IMR-90 (cell line): Measurements from ENCODE around the gene PTH2. TPM values are rescaled to one million over a fixed set of nuclear protein-coding genes. Genes with fewer than 3 reads are reported as not detected.

Experiments
- ATAC-seq: fragments of 200-7000 bp; cut with Tn5 transposase; 2 replicates; pipeline ENCODE4 v1.9.1; 2020; ENCODE audit warnings: low read depth, mild to moderate bottlenecking, moderate library complexity
- BruUV-seq: library from RNA; stranded (reverse); fragments of 400-500 nt; replicated peaks from 2 replicates; lab custom pipeline; 2021; lab: Mats Ljungman, UMichigan
- CTCF ChIA-PET: fragments of 300-600 bp; formaldehyde crosslinking; extraction: SDS; loops from one replicate; lab custom pipeline; 2021; ENCODE audit warnings: antibody characterized with exemption; lab: Yijun Ruan, JAX
- POLR2A ChIA-PET: fragments of 300-600 bp; sonication (Branson Sonifier 250); formaldehyde crosslinking; loops from one replicate; lab custom pipeline; 2022; ENCODE audit warnings: antibody characterized with exemption; ENCODE audit not compliant: unreplicated experiment; lab: Charles Lee
- DNase-seq: peaks from one replicate; pipeline ENCODE4 v3.0.0; 2013
- H2AFZ ChIP-seq: replicated peaks from 2 replicates; pipeline ENCODE3; 2013; ENCODE audit warnings: low read length, mild to moderate bottlenecking; ENCODE audit not compliant: poor library complexity
- H2AK5ac ChIP-seq: 2 replicates; pipeline ENCODE4 v1.6.1; 2013; ENCODE audit warnings: low read depth, low read length, inconsistent platforms
- H2AK9ac ChIP-seq: replicated peaks from 2 replicates; pipeline ENCODE3; 2013; ENCODE audit warnings: mild to moderate bottlenecking, low read depth, low read length, moderate library complexity; ENCODE audit not compliant: poor library complexity
- H2BK120ac ChIP-seq: 2 replicates; pipeline ENCODE4 v1.6.1; 2013; ENCODE audit warnings: low read depth, low read length, inconsistent platforms
- H2BK15ac ChIP-seq: 3 replicates; pipeline ENCODE4 v1.6.1; 2013; ENCODE audit warnings: low read depth, low read length, inconsistent platforms
- H2BK20ac ChIP-seq: 2 replicates; pipeline ENCODE4 v1.6.1; 2013; ENCODE audit warnings: low read depth, mild to moderate bottlenecking, inconsistent platforms, low read length, moderate library complexity
- H2BK5ac ChIP-seq: 2 replicates; pipeline ENCODE4 v1.6.1; 2013; ENCODE audit warnings: mild to moderate bottlenecking, low read depth, low read length, inconsistent platforms; ENCODE audit not compliant: poor library complexity, severe bottlenecking
- H3K14ac ChIP-seq: replicated peaks from 2 replicates; pipeline ENCODE4 v1.6.1; 2013; ENCODE audit warnings: low read depth, low read length, inconsistent platforms
- H3K18ac ChIP-seq: 2 replicates; pipeline ENCODE4 v1.6.1; 2013; ENCODE audit warnings: low read depth, low read length, control low read depth
- H3K23ac ChIP-seq: 2 replicates; pipeline ENCODE4 v1.6.1; 2013; ENCODE audit warnings: low read depth, low read length, inconsistent platforms
- H3K27ac ChIP-seq: 2 replicates; pipeline ENCODE4 v1.5.1; 2013; ENCODE audit warnings: mild to moderate bottlenecking, control low read depth, low read length; ENCODE audit not compliant: insufficient read depth
- H3K27me3 ChIP-seq: 2 replicates; pipeline ENCODE4 v1.6.1; 2013; ENCODE audit warnings: low read length; ENCODE audit not compliant: control insufficient read depth, insufficient read depth
- H3K36me3 ChIP-seq: 2 replicates; pipeline ENCODE4 v1.6.1; 2013; ENCODE audit warnings: low read length, mixed read lengths; ENCODE audit not compliant: control insufficient read depth, insufficient read depth
- H3K4ac ChIP-seq: 2 replicates; pipeline ENCODE4 v1.6.1; 2013; ENCODE audit warnings: low read depth, low read length, inconsistent platforms
- H3K4me1 ChIP-seq: 2 replicates; pipeline ENCODE4 v1.6.1; 2013; ENCODE audit warnings: low read length, mixed read lengths; ENCODE audit not compliant: control insufficient read depth, insufficient read depth
- H3K4me2 ChIP-seq: 2 replicates; pipeline ENCODE4 v1.6.1; 2013; ENCODE audit warnings: low read depth, mild to moderate bottlenecking, control low read depth, low read length, moderate library complexity
- H3K4me3 ChIP-seq: 2 replicates; pipeline ENCODE4 v1.5.1; 2013; ENCODE audit warnings: low read depth, mild to moderate bottlenecking, control low read depth, low read length, moderate library complexity; ENCODE audit not compliant: insufficient read depth
- H3K56ac ChIP-seq: 2 replicates; pipeline ENCODE4 v1.6.1; 2013; ENCODE audit warnings: low read length, inconsistent platforms; ENCODE audit not compliant: insufficient read depth; ENCODE audit errors: extremely low read depth
- H3K79me1 ChIP-seq, 2 experiments: 2 replicates each; pipeline ENCODE4 v1.6.1; 2013; ENCODE audit warnings: low read length in 2 of 2, inconsistent platforms in 1 of 2, low read depth in 1 of 2
- H3K9ac ChIP-seq: 2 replicates; pipeline ENCODE4 v1.6.1; 2013; ENCODE audit warnings: low read depth, low read length, control low read depth
- H3K9me1 ChIP-seq: 2 replicates; pipeline ENCODE4 v1.6.1; 2013; ENCODE audit warnings: low read length, inconsistent platforms; ENCODE audit not compliant: insufficient read depth
- H3K9me3 ChIP-seq: 2 replicates; pipeline ENCODE4 v1.6.1; 2013; ENCODE audit warnings: low read length; ENCODE audit not compliant: control insufficient read depth, insufficient read depth
- H4K20me1 ChIP-seq: 2 replicates; pipeline ENCODE4 v1.6.1; 2013; ENCODE audit warnings: low read length, inconsistent platforms; ENCODE audit not compliant: insufficient read depth
- H4K5ac ChIP-seq: 2 replicates; pipeline ENCODE4 v1.6.1; 2013; ENCODE audit warnings: mild to moderate bottlenecking, low read depth, low read length, control low read depth
- H4K8ac ChIP-seq, 2 experiments: 2 replicates each; pipeline ENCODE4 v1.6.1; 2013; ENCODE audit warnings: low read depth in 2 of 2, low read length in 2 of 2, control low read depth in 1 of 2, inconsistent platforms in 1 of 2
- H4K91ac ChIP-seq: 2 replicates; pipeline ENCODE4 v1.6.1; 2013; ENCODE audit warnings: low read depth, low read length, inconsistent platforms; ENCODE audit not compliant: insufficient read depth
- CEBPB ChIP-seq: IDR thresholded peaks from 2 replicates; pipeline ENCODE4 v1.6.1; 2012; ENCODE audit warnings: low read depth, low read length, improper control_type of control experiment
- CHD1 ChIP-seq: IDR thresholded peaks from 2 replicates; pipeline ENCODE4 v1.6.1; 2012; ENCODE audit warnings: low read depth, low read length, improper control_type of control experiment
- CTCF ChIP-seq: conservative IDR thresholded peaks from 2 replicates; pipeline ENCODE4 v1.5.1; 2012; ENCODE audit warnings: mild to moderate bottlenecking, low read depth, low read length, improper control_type of control experiment
- ELK1 ChIP-seq: fragments of 150-350 bp; IDR thresholded peaks from 2 replicates; pipeline ENCODE4 v1.6.1; 2016; ENCODE audit warnings: low read depth, mild to moderate bottlenecking, low read length, moderate library complexity, borderline replicate concordance
- FOS ChIP-seq: fragments of 150-350 bp; IDR thresholded peaks from 2 replicates; pipeline ENCODE4 v1.6.1; 2016; ENCODE audit warnings: low read depth, low read length
- MAFK ChIP-seq: IDR thresholded peaks from 2 replicates; pipeline ENCODE4 v1.6.1; 2012; ENCODE audit warnings: low read depth, low read length, improper control_type of control experiment
- MXI1 ChIP-seq: IDR thresholded peaks from 2 replicates; pipeline ENCODE4 v1.6.1; 2012; ENCODE audit warnings: low read depth, mild to moderate bottlenecking, low read length, moderate library complexity, borderline replicate concordance
- NFE2L2 ChIP-seq: fragments of 150-350 bp; IDR thresholded peaks from 2 replicates; pipeline ENCODE4 v1.6.1; 2016; ENCODE audit warnings: low read depth, mild to moderate bottlenecking, low read length
- POLR2A ChIP-seq: IDR thresholded peaks from 2 replicates; pipeline ENCODE4 v1.6.1; 2012; ENCODE audit warnings: mild to moderate bottlenecking, low read depth, low read length
- RAD21 ChIP-seq: IDR thresholded peaks from 2 replicates; pipeline ENCODE4 v1.6.1; 2012; ENCODE audit warnings: low read length, improper control_type of control experiment
- RCOR1 ChIP-seq: IDR thresholded peaks from 2 replicates; pipeline ENCODE4 v1.6.1; 2012; ENCODE audit warnings: mild to moderate bottlenecking, low read length, improper control_type of control experiment; ENCODE audit not compliant: insufficient replicate concordance
- RFX5 ChIP-seq: IDR thresholded peaks from 2 replicates; pipeline ENCODE4 v1.8.0; 2012; ENCODE audit warnings: low read depth, mild to moderate bottlenecking, low read length, moderate library complexity
- USF2 ChIP-seq: fragments of 150-350 bp; IDR thresholded peaks from 2 replicates; pipeline ENCODE4 v1.6.1; 2017; ENCODE audit warnings: mild to moderate bottlenecking, antibody characterized with exemption, low read length, low read depth
- WGBS, 2 experiments: methylation state at CpG; one replicate each; pipeline versions ENCODE4 v1.1.5 to v1.1.7; 2013; ENCODE audit warnings: missing lambda C conversion rate in 2 of 2; ENCODE audit not compliant: insufficient read length in 1 of 2; ENCODE audit errors: extremely low coverage in 2 of 2; 5-methylcytosine and 5-hydroxymethylcytosine counted together
- dilution Hi-C: fragments of 300-500 bp; cut with HindIII; formaldehyde crosslinking; loops from one replicate; pipeline ENCODE4 v1.14.3; 2018; ENCODE audit warnings: low sequenced_read_pairs; ENCODE audit not compliant: unreplicated experiment
- in situ Hi-C: fragments of 300-500 bp; cut with MboI; formaldehyde crosslinking; loops from 3 replicates; pipeline ENCODE4 v1.14.3; 2019; ENCODE audit warnings: low sequenced_read_pairs, inconsistent platforms, mixed read lengths
- intact Hi-C: fragments of 100-400 bp; cut with micrococcal nuclease; formaldehyde crosslinking; loops from 2 replicates; pipeline ENCODE4 v1.10.0; 2022
- polyA plus RNA-seq, 3 experiments: library from polyadenylated mRNA; depleted of rRNA; stranded (reverse); fragments of >200 nt; gene quantifications; 2 replicates each; pipeline ENCODE4 v1.2.3, GENCODE V29; 2012; ENCODE audit warnings: low replicate concordance in 1 of 3
- total RNA-seq: library from RNA; depleted of rRNA; stranded (reverse); fragments of >200 nt; gene quantifications from 2 replicates; pipeline ENCODE4 v1.2.3, GENCODE V29; 2012

Gene PTH2
- total and polyA plus RNA-seq, 2 of the 4 experiments (the other 2 are of a cell fraction): not detected

GRCh38 chr19:49425922-49426592 lies 2.8 kb upstream of the PTH2 start:
- Histone ChIP-seq H2AFZ (no peak overlapping the region), H4K91ac (no peak overlapping the region), H3K9ac (no peak overlapping the region), H3K27ac (no peak overlapping the region), H2BK15ac (no peak overlapping the region), H3K9me3 (peaks cover 2% of the 10 kb centered on the region; the same call in 1 of the 2 replicates), H4K8ac (no peak overlapping the region), H3K23ac (no peak overlapping the region), H3K4me3 (no peak overlapping the region), H4K20me1 (no peaks in the 10 kb centered on the region), H3K14ac (no peak overlapping the region), H3K18ac (no peak overlapping the region), H3K4me1 (peaks cover 2% of the 10 kb centered on the region; the same call in 1 of the 2 replicates), H3K4me2 (no peak overlapping the region), H3K27me3 (peaks cover 93% of the 10 kb centered on the region), H3K9me1 (no peaks in the 10 kb centered on the region), H3K36me3 (no peaks in the 10 kb centered on the region), H2AK5ac (no peak overlapping the region), H3K4ac (no peak overlapping the region), H4K5ac (no peak overlapping the region), H2BK120ac (no peak overlapping the region), H2BK5ac (no peak overlapping the region), H3K79me1 (no peaks in the 10 kb centered on the region), H2AK9ac (no peak overlapping the region), H3K56ac (no peak overlapping the region), H2BK20ac (no peak overlapping the region)
- in situ Hi-C loops (no loop called here), intact Hi-C loops (no loop called here), dilution Hi-C loops (no loop called here)
- CTCF ChIA-PET: no interaction called here
- BruUV-seq: no TSS peak
- DNase-seq (no peak), ATAC-seq (no peak)
- POLR2A ChIA-PET: no interaction called here
- TF ChIP-seq CTCF (no peak), MAFK (no peak), CHD1 (no peak), RCOR1 (no peak), POLR2A (no peak), MXI1 (no peak), ELK1 (no peak), RAD21 (no peak), FOS (no peak), CEBPB (no peak), RFX5 (no peak), NFE2L2 (no peak), USF2 (no peak)
- WGBS, 2 experiments: 8% methylated on average over 11 of the region's 30 CpGs; no CpG with 5 or more reads in 1 of the 2 experiments
